LNCAP (cell line): ENCODE results near the gene GRID1.

Experiments used
- TF ChIP-seq, protein P1 (sequence below): fragments of 450-650 bp; IDR thresholded peaks from 2 replicates; pipeline ENCODE4 v1.5.1; 2017; ENCODE audit warnings: mild to moderate bottlenecking

Gene GRID1

DNA sequence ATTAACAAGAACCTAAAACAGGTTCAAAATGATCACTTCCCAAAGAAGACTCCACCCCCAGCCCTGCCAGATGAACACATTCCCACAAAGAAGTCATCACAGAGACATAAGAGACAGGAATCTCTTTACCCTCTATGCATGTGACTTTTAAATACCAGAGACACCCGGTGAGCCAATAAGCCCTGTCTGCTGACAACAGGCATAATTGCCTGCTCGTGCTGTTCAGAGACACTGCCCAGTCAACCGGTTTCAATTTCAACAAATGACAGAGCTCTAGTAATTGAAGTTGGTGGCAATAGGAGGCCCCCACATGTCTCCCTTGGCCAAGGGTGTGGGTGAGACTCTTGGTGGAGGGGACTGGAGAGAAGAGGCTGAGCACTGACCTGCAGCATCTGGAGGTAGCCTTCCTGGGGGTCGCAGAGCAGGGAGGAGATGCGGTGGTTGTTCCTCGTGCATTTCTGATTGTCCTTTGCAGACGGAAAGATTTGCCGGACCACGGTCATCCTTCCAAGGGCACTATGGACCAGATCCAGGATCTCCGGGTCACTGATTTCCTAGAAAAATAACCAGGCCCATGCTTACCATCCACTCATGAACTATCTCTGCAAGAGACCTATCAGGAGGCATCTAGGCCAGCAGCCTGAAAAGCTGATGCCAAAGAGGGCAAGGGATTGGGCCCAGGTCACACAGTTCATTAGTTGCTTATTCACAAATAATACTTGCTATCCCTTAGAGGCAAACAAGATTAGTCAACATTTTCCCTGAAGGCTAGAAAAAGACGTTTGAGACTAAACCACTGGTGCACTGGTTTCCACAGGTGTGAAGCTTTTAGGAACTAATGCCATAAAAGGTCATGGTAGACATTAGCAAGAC is 497.7 kb downstream of the GRID1 start:
- TF ChIP-seq, protein P1, sequence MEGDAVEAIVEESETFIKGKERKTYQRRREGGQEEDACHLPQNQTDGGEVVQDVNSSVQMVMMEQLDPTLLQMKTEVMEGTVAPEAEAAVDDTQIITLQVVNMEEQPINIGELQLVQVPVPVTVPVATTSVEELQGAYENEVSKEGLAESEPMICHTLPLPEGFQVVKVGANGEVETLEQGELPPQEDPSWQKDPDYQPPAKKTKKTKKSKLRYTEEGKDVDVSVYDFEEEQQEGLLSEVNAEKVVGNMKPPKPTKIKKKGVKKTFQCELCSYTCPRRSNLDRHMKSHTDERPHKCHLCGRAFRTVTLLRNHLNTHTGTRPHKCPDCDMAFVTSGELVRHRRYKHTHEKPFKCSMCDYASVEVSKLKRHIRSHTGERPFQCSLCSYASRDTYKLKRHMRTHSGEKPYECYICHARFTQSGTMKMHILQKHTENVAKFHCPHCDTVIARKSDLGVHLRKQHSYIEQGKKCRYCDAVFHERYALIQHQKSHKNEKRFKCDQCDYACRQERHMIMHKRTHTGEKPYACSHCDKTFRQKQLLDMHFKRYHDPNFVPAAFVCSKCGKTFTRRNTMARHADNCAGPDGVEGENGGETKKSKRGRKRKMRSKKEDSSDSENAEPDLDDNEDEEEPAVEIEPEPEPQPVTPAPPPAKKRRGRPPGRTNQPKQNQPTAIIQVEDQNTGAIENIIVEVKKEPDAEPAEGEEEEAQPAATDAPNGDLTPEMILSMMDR = no peak

DNA sequence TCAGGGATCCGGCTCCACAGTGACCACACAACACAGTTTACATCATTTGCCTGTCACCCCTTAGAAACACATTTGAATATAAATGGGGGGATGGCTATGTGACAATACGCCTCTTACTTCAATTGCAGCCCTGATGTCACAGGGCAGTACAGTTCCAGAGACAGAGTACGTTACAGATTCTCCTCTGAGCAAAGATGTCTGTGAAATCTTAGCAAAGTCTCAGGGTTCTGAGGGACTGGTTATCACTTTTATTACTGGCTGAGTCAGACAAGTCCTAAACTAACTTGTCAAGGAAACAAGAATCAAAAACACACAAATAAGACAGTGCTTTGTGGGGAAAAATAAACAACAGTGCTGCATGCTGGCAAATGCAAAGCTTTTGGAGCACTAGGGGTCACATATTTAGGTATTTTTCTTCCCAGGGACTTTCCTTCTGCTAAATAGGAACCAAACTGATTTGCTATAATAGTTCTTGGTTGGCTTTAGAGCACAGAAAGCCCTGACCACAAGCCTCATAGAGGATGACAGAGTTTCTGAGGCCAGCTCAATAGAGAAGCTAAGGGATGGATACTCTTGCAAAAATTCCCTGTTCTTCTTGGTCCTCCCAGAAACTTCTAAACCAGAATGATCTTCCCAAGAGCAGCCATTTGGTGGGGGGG is 501.6 kb downstream of the GRID1 start:
- TF ChIP-seq, protein P1 = no peak

DNA sequence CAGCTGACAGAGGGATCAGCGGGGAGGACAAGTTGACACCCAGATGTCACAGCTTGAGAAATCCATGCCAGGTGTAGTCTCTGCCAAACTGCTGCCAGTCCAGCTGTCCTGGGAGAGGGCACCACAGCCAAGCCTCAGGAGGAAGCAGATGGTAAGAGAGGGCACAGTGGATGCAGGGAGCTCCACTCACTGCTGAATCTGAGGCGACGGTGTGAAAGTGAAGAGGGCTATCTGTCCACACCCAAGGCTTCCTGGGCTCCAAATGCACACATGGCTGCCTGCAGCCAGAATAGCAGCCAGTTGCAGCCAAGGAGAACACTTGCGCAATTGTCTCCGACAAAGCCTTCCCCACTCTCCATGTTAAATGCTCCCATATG is 502.4 kb downstream of the GRID1 start:
- TF ChIP-seq, protein P1 = no peak

DNA sequence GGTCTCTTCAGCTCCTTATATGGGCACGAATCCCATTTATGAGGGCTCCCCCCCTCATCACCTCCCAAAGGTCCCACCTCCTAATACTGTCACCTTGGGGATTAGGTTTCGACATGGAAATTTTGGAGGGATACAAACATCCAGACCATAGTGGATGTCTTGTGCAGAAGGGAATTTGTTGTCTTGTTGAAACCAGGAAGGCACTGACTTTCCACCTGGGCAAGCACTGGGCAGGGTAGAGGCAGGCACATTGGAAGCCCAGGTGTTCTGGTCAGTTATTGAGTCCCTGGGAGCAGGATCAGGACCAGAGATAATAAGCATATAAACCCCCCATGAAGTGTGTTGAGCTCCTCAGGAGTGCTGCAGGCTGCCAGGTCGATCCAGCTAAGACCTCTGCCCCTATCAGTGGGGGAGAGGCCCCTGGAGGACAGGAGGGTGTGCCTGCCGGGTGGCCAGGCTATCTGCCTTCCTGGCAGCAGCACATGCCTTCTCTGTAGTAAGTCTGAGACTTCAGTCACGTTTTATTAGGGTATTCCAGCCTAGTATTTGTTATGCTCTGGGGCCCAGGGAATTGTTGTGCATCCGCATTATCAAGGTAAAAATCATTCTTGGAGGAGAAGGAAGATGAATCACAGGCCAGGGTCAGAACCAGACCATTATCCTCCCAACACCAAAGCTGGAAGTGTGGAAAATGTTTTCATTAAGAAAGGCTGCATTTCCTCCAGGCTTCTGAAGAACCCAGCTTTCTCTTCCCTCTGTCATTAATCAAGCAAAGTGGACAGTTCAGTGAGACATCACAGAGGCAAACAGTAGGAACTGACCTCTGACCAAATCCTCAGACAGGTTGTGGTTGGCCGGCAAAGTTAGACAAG is 503.1 kb downstream of the GRID1 start:
- TF ChIP-seq, protein P1 = no peak

DNA sequence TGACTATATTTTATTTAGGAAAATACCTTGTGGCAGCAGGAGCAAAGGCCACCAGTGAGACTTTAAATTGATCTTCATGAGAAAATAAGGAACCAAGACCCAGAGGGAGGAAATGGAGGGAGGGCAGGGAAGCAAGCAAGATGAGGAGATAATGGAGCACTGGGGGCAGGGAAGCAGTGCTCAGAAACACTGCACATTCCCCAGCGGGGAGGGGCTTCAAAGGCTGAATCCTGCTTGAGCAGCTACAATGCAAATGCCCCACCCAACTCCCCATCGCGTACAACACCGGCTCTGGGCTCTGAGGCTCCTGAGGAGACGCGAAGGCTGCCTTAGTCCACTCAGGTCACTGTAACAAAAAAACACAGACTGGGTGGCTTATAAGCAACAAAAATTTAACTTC is 503.8 kb downstream of the GRID1 start:
- TF ChIP-seq, protein P1 = no peak

DNA sequence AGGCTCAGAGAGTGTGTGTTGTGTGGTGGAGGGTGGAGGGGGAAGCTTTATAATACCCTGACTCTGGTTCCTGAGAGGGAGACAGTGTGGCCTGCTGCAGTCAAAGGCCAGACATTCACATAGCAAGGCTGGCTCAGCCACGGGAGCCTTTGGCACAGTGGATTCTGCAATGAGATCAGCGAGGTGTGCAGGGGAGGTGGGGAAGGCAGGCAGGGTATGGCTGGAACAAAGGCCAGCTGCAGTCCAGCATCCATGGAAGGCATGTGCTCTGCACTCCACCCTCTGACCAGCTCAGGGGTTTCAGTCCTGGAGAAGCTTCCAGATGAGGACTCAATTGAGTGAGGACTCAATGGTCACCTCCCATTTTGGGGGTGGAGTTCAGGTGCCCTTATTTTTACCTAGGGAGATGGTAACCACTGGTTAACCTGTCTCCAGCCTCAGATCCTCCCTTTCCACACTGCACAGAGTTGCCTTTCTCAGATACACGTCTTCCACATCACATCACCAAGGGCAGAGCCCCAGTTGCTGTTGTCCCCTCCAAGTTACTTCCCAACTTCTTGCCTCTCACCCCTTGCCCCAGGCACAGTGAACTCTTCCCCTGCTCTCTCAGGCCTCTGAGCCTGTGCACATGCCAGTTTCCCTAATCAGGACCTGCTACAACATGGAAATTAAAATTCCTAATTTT is 504.9 kb downstream of the GRID1 start:
- TF ChIP-seq, protein P1 = no peak

DNA sequence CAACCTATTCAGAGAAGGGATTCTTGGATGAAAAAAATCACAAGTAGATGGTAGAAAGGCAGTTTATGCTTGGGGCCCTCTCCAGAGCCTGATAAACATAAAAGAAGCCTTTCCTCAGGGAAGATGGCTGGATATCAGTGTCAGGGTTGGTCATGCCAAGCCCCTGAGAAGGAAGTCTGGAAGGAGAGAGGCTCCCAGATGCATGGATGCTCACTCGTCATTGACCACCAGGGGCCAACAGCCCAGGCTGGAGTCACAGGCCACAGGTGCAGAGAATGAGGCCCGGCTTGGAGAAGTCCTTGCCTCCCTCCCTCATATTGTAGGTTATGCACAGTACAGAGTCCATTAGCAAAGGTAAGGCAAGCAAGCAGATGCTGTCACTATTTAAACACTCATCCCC is 506.7 kb downstream of the GRID1 start:
- TF ChIP-seq, protein P1 = no peak
